GM15510 (cell line): ENCODE results near the gene EMP1.

Experiments used
- POLR2A ChIP-seq: IDR thresholded peaks from 3 replicates; pipeline ENCODE4 v1.6.1; 2011; ENCODE audit warnings: borderline replicate concordance; ENCODE audit not compliant: insufficient read length; ENCODE audit errors: extremely low read depth

Gene EMP1

DNA sequence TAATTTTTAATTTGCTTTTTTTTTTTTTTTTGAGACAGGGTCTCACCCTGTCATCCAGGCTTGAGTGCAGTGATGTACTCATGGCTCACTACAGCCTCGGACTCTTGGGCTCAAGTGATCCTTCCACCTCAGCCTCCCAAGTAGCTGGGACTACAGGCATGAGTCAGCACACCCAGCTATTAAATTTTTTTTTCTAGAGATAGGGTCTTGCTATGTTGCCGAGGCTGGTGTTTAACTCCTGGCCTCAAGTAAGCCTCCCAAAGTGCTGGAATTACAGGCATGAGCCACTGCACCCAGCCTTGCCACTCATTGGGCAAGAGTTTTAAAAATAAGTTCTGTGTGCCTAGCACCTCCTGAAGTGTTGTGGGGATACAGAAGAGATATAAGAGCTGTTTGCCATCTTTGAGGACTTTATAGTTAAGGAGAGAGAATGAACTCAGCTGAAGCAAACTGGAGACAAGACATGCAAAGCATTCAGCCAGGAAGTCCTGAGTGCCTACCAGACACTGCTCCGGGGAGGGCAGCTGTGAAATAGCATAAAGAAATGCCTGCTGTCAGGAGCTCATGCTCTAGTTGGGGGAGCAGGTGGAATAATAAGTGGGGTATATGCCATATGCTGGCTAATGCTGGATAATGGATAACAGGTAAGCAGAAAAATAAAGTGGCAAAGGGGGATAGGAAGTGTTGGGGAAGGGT is 15.0 kb upstream of the EMP1 start:
- TF ChIP-seq POLR2A, result no peak

DNA sequence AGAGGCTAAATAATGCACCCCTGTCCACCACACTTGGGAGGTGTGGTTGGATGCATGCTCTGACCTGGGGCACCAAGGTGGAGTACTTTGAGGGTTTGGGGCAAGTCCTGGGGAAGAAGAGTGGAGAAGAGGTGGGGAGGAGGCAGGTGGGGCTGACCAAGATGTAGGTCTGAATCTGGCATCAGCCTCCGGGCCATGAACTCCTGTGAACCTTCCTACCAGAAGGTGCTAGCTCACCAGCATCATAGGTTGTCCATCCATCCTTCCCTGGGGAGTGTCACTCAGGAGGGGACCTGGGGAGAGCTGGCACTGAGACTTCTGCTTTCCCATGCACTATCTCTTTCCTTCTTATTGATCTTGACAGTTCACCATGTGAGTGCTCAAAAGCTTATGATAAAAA is 13.6 kb upstream of the EMP1 start:
- no peak for TF ChIP-seq POLR2A

DNA sequence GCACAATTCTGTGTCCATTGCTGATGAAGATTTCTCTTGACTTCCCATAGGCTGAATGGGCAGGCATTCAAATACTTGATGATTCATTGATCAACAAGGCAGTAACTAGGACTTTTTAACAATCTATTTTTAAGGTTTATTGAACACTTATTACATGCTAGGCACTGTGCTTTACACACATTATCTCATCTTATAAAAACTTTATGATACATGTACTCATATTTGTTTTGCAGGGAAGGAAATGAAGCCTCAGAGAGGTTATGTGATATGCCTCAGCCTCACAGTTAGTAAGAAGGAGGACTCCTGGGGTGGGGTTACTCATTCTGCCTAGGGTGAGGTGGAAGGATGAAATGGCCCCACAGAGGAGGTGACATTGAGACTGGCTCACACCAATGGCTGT is 12.9 kb upstream of the EMP1 start:
- no peak for TF ChIP-seq POLR2A

- TF ChIP-seq POLR2A, result no peak
Measured at GRCh38 chr12:13186302-13186701, 10.2 kb upstream of the EMP1 start.

GRCh38 chr12:13187399-13187798 is 9.1 kb upstream of the EMP1 start:
- TF ChIP-seq POLR2A, result no peak

GRCh38 chr12:13189264-13189663 is 7.3 kb upstream of the EMP1 start:
- no peak for TF ChIP-seq POLR2A

DNA sequence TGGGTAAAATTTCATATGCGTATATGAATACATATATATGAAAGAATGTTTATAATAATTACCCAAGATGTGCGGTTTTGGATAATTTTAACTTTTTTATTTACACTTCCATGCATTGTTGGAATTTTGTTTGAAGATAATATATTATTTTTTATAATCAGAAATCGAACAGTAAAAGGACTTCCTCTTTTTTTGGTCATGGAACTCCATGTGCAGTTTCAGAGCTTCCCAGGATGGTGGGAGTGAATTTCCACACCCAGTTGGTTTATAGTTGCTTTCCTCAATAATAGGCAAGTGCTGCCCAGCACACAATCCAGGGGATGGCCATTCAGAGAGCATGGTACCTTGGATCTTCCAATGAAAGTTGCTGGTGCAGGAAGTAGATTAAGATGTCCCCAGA is 6.3 kb upstream of the EMP1 start:
- TF ChIP-seq POLR2A, result no peak

DNA sequence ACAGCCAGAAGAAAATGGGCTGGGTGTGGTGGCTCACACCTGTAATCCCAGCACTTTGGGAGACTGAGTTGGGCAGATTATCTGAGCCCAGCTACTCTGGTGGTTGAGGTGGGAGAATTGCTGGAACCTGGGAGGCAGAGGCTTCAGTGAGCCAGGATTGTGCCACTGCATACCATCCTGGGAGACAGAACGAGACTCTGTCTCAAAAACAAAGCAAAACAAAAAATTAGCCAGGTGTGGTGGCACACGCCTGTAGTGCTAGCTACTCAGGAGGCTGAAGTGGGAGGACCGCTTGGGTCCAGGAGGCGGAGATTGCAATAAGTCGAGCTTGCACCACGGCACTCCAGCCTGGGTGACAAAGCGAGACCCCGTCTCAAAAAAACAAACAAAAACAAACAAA is 3.8 kb upstream of the EMP1 start:
- TF ChIP-seq POLR2A, result no peak

- no peak for TF ChIP-seq POLR2A
Measured at GRCh38 chr12:13193505-13194231, 2.9 kb upstream of the EMP1 start.

- TF ChIP-seq POLR2A, result no peak
Measured at GRCh38 chr12:13194401-13195110, 2.0 kb upstream of the EMP1 start.

DNA sequence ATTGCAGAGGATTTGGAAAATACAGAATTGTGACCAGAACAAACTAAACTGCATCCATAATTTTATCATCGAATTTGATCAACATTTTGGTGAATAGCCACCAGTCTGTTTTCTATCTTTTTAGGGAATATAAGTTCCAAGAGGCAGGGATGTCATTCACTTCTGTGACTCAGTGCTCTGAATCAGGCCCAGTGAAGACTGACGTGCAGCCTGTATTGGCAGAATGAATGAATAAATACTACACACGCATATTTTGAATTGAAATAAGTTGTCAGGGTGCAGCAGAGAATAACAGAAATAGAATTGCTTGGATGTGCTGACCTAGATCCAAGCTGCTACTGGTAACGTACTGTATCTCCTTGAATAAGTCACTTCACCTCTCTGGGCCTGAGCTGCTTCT is 1.3 kb upstream of the EMP1 start:
- TF ChIP-seq POLR2A, result no peak

DNA sequence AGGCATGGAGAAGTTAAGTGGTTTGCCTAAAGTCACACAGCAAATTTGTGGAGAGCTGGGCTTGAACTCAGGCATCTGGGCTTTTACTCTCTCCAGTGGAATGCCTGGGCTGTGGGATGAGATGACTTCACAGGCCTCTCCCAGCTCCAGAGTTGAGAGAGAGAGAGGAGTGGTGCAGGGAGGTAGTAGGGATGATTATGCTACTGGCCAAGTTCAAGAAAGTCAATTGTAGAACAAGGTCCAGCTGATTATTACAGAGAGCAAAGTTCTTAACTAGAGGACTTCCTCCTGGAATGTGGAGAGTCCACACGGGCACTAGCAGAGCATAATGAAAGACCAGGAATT is 769 bp upstream of the EMP1 start:
- no peak for TF ChIP-seq POLR2A

- TF ChIP-seq POLR2A, result no peak
Measured at GRCh38 chr12:13197032-13197431, 506 bp downstream of the EMP1 start.

- no peak for TF ChIP-seq POLR2A
Measured at GRCh38 chr12:13197526-13198143, 1.1 kb downstream of the EMP1 start.

DNA sequence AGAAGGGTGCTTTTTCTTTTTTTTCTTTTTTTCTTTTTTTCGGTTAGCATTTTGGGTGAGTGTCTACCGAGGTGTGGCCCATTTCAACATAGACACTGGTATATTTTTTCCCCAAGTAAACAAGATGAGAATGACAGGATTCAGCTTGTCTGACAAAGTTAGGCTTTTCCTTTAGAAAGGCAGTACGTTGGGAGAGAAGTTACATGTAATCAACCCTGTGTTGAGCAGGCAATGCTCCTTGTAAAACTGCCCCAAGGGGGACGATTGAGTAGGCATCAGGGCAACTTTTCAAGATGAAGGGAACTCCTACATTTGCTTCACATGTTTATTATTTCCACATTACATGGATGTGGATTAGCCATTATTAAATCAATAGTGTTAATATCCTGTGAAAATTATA is 1.7 kb downstream of the EMP1 start:
- no peak for TF ChIP-seq POLR2A
